Endothelial cell of umbilical vein (primary cell): ENCODE data around the gene RABGGTB. TPM values are rescaled to one million over a fixed set of nuclear protein-coding genes. Genes with fewer than 3 reads are reported as not detected.

Experiments used
- Bru-seq: library from RNA; stranded (reverse); fragments of 400-500 nt; gene quantifications from one replicate; lab custom pipeline; 2021; lab: Mats Ljungman, UMichigan
- BruChase-seq, 2 experiments: library from RNA; stranded (reverse); fragments of 400-500 nt; gene quantifications; one replicate each; lab custom pipeline; 2021; lab: Mats Ljungman, UMichigan
- BruUV-seq: library from RNA; stranded (reverse); fragments of 400-500 nt; replicated peaks from 2 replicates; lab custom pipeline; 2021; lab: Mats Ljungman, UMichigan
- CTCF ChIA-PET: fragments of 300-600, 350-600 bp; sonication (Branson Sonifier 250); formaldehyde crosslinking; loops from one replicate; lab custom pipeline; 2021; ENCODE audit warnings: antibody characterized with exemption, inconsistent platforms; lab: Charles Lee
- POLR2A ChIA-PET: fragments of 300-600, 350-600 bp; sonication (Branson Sonifier 250); formaldehyde crosslinking; loops from one replicate; lab custom pipeline; 2021; ENCODE audit warnings: antibody characterized with exemption, inconsistent platforms; lab: Charles Lee
- DNase-seq: peaks from one replicate; pipeline ENCODE4 v3.0.0-alpha.2; 2011; ENCODE audit warnings: low read depth, low spot score
- FAIRE-seq: peaks from 2 replicates; lab custom pipeline; 2011; peaks lifted over from hg19 to GRCh38; lab: Jason Lieb, UNC
- H2AFZ ChIP-seq: 2 replicates; pipeline ENCODE4 v1.6.0; 2012; ENCODE audit warnings: low read depth, low read length, control low read depth, inconsistent platforms
- H3K27ac ChIP-seq: 2 replicates; pipeline ENCODE4 v1.5.1; 2011; ENCODE audit warnings: low read depth, mild to moderate bottlenecking, control low read depth, low read length, moderate library complexity; ENCODE audit not compliant: insufficient read depth
- H3K27me3 ChIP-seq, 2 experiments: 2 replicates each; pipeline versions ENCODE4 v1.6.0 to v1.6.1; 2011; ENCODE audit warnings: low read length in 2 of 2, mixed read lengths in 1 of 2; ENCODE audit not compliant: control insufficient read depth in 2 of 2, insufficient read depth in 2 of 2
- H3K36me3 ChIP-seq, 2 experiments: 2 replicates in 1 of 2; 3 replicates in 1 of 2; pipeline ENCODE4 v1.5.1; 2011; ENCODE audit warnings: low read length in 2 of 2, mild to moderate bottlenecking in 1 of 2, moderate library complexity in 1 of 2; ENCODE audit not compliant: control insufficient read depth in 2 of 2, insufficient read depth in 2 of 2; ENCODE audit errors: extremely low read depth in 1 of 2
- H3K4me1 ChIP-seq: 3 replicates; pipeline ENCODE4 v1.5.1; 2011; ENCODE audit warnings: mild to moderate bottlenecking, low read length; ENCODE audit not compliant: control insufficient read depth, insufficient read depth; ENCODE audit errors: extremely low read depth
- H3K4me2 ChIP-seq: 2 replicates; pipeline ENCODE4 v1.6.1; 2011; ENCODE audit warnings: low read length, control low read depth, mixed read lengths; ENCODE audit not compliant: insufficient read depth
- H3K4me3 ChIP-seq, 3 experiments: fragments of 200-600 bp in 1 of 3; sonication (generic), shearing (Covaris generic) in 1 of 3; replicated peaks in 1 of 3; 2 replicates each; pipeline ENCODE4 v1.5.1; 2011 to 2016; ENCODE audit warnings: control low read depth in 3 of 3, low read length in 3 of 3, mild to moderate bottlenecking in 2 of 3, inconsistent platforms in 1 of 3, low read depth in 1 of 3, moderate library complexity in 1 of 3; ENCODE audit not compliant: insufficient read depth in 1 of 3
- H3K79me2 ChIP-seq: 2 replicates; pipeline ENCODE4 v1.6.0; 2012; ENCODE audit warnings: low read length, inconsistent platforms; ENCODE audit not compliant: control insufficient read depth, insufficient read depth
- H3K9ac ChIP-seq: replicated peaks from 2 replicates; pipeline ENCODE3; 2011; ENCODE audit warnings: low read length, control low read depth; ENCODE audit not compliant: insufficient read depth; ENCODE audit errors: extremely low read depth
- H3K9me1 ChIP-seq: replicated peaks from 3 replicates; pipeline ENCODE4 v1.6.0; 2011; ENCODE audit warnings: mild to moderate bottlenecking, low read length; ENCODE audit not compliant: control insufficient read depth, insufficient read depth; ENCODE audit errors: extremely low read depth
- H3K9me3 ChIP-seq: replicated peaks from 2 replicates; pipeline ENCODE4 v1.5.1; 2012; ENCODE audit warnings: low read length, inconsistent platforms; ENCODE audit not compliant: control insufficient read depth, insufficient read depth
- H4K20me1 ChIP-seq: replicated peaks from 2 replicates; pipeline ENCODE3; 2011; ENCODE audit warnings: mild to moderate bottlenecking, low read length; ENCODE audit not compliant: control insufficient read depth, insufficient read depth; ENCODE audit errors: extremely low read depth
- EZH2 ChIP-seq: IDR thresholded peaks from 2 replicates; pipeline ENCODE4 v1.6.1; 2012; ENCODE audit warnings: borderline replicate concordance, low read depth, mild to moderate bottlenecking, moderate library complexity, low read length, inconsistent platforms; ENCODE audit not compliant: severe bottlenecking
- FOS ChIP-seq: IDR thresholded peaks from 2 replicates; pipeline ENCODE4 v1.6.1; 2011; ENCODE audit warnings: mild to moderate bottlenecking, low read length, moderate library complexity, borderline replicate concordance; ENCODE audit not compliant: insufficient read depth
- MYC ChIP-seq: IDR thresholded peaks from one replicate; pipeline ENCODE4 v1.6.1; 2011; ENCODE audit warnings: mild to moderate bottlenecking, low read depth, low read length
- POLR2A ChIP-seq: IDR thresholded peaks from 2 replicates; pipeline ENCODE4 v1.6.1; 2012; ENCODE audit warnings: low read depth, mild to moderate bottlenecking, control low read depth, low read length
- POLR2AphosphoS5 ChIP-seq: IDR thresholded peaks from 2 replicates; pipeline ENCODE4 v1.6.1; 2012; ENCODE audit warnings: low read depth, mild to moderate bottlenecking, control low read depth, low read length, moderate library complexity; ENCODE audit not compliant: insufficient read depth
- dilution Hi-C: fragments of 300-500 bp; cut with MboI; formaldehyde crosslinking; loops from one replicate; pipeline ENCODE4 v1.15.0; 2019; ENCODE audit warnings: low sequenced_read_pairs; ENCODE audit not compliant: extremely low pct_ligation_motif_present
- intact Hi-C: fragments of 100-400 bp; cut with micrococcal nuclease; formaldehyde crosslinking; loops from one replicate; pipeline ENCODE4 v1.10.0; 2022
- long read RNA-seq: library from polyadenylated mRNA; stranded (forward); transcript quantifications from one replicate; pipeline ENCODE4 v2.0.0, GENCODE V29; 2021
- polyA minus RNA-seq, 3 experiments: library from RNA; depleted of rRNA, polyadenylated mRNA; stranded (reverse); fragments of >200 nt; gene quantifications; 1 replicate in 1 of 3; 2 replicates in 2 of 3; pipeline ENCODE4 v1.2.3, GENCODE V29; 2011
- polyA plus RNA-seq, 4 experiments: library from polyadenylated mRNA; depleted of rRNA in 3 of 4; stranded (reverse) in 3 of 4; unstranded in 1 of 4; fragments of >200 nt; gene quantifications; 2 replicates each; pipeline versions ENCODE4 v1.2.1 to v1.2.3, GENCODE V29; 2011 to 2012; ENCODE audit warnings: missing spikeins in 1 of 4
- total RNA-seq: library from RNA; stranded (reverse); gene quantifications from 2 replicates; pipeline ENCODE4 v1.2.3, GENCODE V29; 2021
- TF ChIP-seq, protein P1 (sequence below): IDR thresholded peaks from 2 replicates; pipeline ENCODE4 v1.6.1; 2011; ENCODE audit not compliant: insufficient read depth, insufficient read length

Gene RABGGTB
- total RNA-seq = 103 and 114 TPM in 2 replicates
- 51.4 and 78.2 TPM in 2 replicates for polyA plus RNA-seq
- polyA plus RNA-seq (2011; cell fraction: cytosol; rRNA removed) = 55.7 and 56.9 TPM in 2 replicates
- 237 and 375 TPM in 2 replicates for polyA plus RNA-seq (2011; cell fraction: nucleus; rRNA removed)
- 125 and 132 TPM in 2 replicates for polyA plus RNA-seq (2012)
- polyA minus RNA-seq = 97.6 and 132 TPM in 2 replicates
- 72.2 TPM for polyA minus RNA-seq (2011; cell fraction: cytosol; rRNA and poly(A)+ RNA removed)
- polyA minus RNA-seq (2011; cell fraction: nucleus; rRNA and poly(A)+ RNA removed) = 180 and 255 TPM in 2 replicates
- percentile 100 among the genes with signal in this experiment for Bru-seq, nascent RNA
- BruChase-seq, experiment 1, labeled RNA remaining after a 6-hour chase = percentile 99 among the genes with signal in this experiment
- percentile 99 among the genes with signal in this experiment for BruChase-seq, experiment 2, labeled RNA remaining after a 2-hour chase
- long read RNA-seq, transcript RABGGTB-201 (9 exons, 1,496 nt) = major isoform, 96 of 154 reads
- long read RNA-seq, partial matches to known transcripts = 16 of 154 reads
- long read RNA-seq, other reads (novel, unspliced or antisense) = 36 of 154 reads

DNA sequence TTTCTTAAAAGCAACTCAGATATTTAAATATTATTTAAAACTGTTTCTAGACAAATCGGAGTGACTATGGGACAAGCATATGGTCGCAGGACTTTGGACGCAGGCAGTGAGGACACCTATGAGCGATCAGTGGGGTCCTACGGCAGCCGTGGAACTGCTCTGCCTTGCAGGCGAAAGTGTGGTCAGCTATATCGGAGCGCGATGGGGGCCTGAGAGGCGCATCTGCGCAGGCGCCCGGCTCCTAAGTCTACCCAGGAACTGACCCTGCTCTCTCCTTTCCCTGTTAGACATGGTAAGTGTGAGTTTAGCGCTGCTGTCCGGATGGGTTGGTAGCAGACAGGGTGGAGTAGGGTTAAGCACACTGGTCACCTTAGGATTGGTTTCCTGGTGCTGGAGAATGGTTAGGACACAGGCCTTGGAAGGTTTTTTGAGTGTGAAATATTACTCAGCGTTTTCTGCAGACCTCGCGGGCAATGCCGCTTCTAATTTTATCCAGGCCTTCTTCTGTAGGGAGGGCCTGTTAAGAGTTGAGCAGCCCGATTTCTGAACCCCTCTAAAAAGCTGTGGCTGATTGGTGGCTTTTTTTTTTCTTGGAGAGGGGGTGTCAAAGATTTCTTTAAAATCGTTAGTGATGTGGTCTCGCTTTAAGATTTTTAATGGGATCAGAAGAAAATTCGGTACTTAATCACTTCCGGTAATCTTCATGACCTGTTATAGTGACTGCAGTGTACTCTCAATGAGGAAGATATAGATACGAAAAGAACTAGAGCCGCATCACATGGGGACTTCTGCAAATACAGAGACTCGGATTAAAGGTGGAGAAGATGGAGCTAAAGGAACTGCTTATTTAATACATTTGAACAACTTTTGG is at the start of gene RABGGTB:
TSS of gene RABGGTB (plus strand) at position 274 of the 871 bp plus-strand sequence. CDS start at position 290, 16 bp downstream.
- peak within 1 kb of the TSS; percentile 83 for H3K27ac ChIP-seq
- peak within 1 kb of the TSS; percentile 94 for H3K4me2 ChIP-seq
- DNase-seq (peak; percentile 99), FAIRE-seq (peak; percentile 94)
- TF ChIP-seq EZH2 (no peak), POLR2AphosphoS5 (peak; percentile 99), POLR2A (peak; percentile 100), FOS (no peak), MYC (peak; percentile 98)
- TF ChIP-seq, protein P1, sequence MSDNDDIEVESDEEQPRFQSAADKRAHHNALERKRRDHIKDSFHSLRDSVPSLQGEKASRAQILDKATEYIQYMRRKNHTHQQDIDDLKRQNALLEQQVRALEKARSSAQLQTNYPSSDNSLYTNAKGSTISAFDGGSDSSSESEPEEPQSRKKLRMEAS = peak; percentile 92
- ChIA-PET POLR2A (interaction anchor here (0.6 to 1.0 kb wide), 5 partner anchors 10 to 172 kb away, joined by 3 to 4 read pairs (median 3); partner anchors contain the start of gene MSH4), CTCF (interaction anchor here (0.7 to 1.6 kb wide), 4 partner anchors 13 to 553 kb away, joined by 4 to 8 read pairs (median 6); no protein-coding TSS in a partner anchor)
- no peaks in the 10 kb centered on the region for H3K9me1 ChIP-seq
- H3K9ac ChIP-seq = peak within 1 kb of the TSS; percentile 98
- dilution Hi-C loops (no loop called here), intact Hi-C loops (loop anchor here (1.0 to 5.0 kb wide), 6 partner anchors 21 to 1053 kb away; partner anchors contain the start of genes ACADM, CRYZ and TYW3)
- H3K4me3 ChIP-seq = peak within 1 kb of the TSS; percentile 62 to 99 (median 96)
- peaks cover 51% of the 10 kb centered on the region for H3K79me2 ChIP-seq
- H3K36me3 ChIP-seq = peaks cover 7 to 8% of the 10 kb centered on the region in 2 experiments
- H3K27me3 ChIP-seq = no peaks in the 10 kb centered on the region
- no peaks in the 10 kb centered on the region for H3K9me3 ChIP-seq
- H2AFZ ChIP-seq = peak within 1 kb of the TSS; percentile 97
- H3K4me1 ChIP-seq = peaks cover 33% of the 10 kb centered on the region
- TSS peak; percentile 60 for BruUV-seq
- peaks cover 3% of the 10 kb centered on the region for H4K20me1 ChIP-seq
